Left renal cortex interstitium (tissue), 4 donors: ENCODE measurements around the gene BEX1. TPM values are rescaled to one million over a fixed set of nuclear protein-coding genes. Genes with fewer than 3 reads are reported as not detected.
"Not testable (repeated sequence)": the region's sequence is repeated elsewhere in the genome, so short reads cannot be mapped to it uniquely, and the experiment has no call there.

Experiments
- DNase-seq, 4 donors: peaks; one replicate each; pipeline ENCODE4 v3.0.0-alpha.2; 2013; ENCODE audit warnings: low read depth in 4 of 4, low spot score in 2 of 4, missing footprints in 1 of 4
- polyA plus RNA-seq, 4 donors: library from polyadenylated mRNA; unstranded; fragments of 120-200 nt; gene quantifications; one replicate each; pipeline ENCODE4 v1.2.1, GENCODE V29; 2013; ENCODE audit not compliant: insufficient read length in 4 of 4

The BEX1 gene
- 10 to 100 TPM; 49.2 to 77.6 (median 67.4) TPM for polyA plus RNA-seq

DNA sequence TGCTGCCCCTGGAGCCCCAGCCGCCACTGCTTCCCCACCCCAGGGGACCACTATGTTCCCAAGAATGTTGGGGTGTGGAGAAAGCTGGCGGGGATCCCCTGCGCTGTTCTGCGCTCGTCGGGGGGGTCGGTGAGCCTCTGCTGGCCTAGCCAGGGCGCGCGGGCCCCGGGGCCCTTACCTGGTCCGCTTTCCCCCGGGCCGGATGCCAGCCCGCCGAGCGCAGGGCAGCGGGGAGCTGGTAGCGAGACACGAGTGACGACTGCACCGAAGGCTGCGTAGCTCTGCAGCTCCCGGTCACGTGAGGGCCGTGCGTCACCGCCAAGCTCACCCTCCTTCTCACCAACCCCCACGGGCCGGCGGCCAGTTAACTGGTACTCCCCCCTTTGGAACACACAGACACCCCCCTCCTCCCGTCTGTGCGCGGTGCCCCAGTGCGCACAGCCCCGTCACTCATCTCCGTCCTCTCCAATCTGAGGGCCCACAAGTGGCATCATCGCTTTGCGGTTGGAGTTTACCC lies at the start of gene BEX1:
TSS of gene BEX1 (minus strand) at position 254 of the 517 bp plus-strand sequence. CDS start 897 bp downstream, outside the sequence.
- DNase-seq = peak in 3 of 4 donors; percentile 20 to 28 (median 27)

DNA sequence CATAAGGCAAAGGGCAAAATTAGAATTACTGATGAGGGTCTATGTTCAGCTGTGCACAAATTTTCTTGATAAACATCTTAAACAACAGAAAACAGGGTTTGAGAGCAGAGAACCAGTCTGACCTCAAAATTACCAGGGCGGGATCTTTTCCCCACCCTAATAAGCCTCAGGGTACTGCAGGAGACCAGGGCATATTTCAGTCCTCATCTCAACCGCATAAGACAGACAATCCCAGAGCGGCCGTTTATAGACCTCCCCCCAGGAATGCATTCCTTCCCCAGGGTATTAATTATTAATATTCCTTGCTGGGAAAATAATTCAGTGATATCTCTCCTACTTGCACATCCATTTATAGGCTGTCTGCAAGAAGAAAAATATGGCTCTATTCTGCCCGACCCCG lies 45.5 kb upstream of the BEX1 start:
- DNase-seq = not testable (repeated sequence)

DNA sequence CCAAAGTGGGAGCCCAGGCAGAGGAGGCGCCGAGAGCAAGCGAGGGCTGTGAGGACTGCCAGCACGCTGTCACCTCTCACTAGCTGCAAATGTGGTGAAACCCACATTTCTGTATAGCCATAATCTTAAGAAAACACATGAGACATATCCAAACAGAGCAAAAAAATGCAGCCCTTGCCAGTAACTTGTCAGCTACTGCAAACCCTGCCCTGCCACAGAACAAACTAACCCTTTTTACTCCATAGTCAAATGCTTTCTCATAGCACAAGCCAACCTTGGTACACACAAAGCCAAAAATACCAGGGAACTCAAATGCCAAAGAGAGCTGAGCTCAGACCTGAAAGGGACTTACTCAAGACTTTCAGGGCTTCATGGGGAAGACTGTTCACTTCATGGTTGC lies 43.9 kb upstream of the BEX1 start:
- no peak for DNase-seq

DNA sequence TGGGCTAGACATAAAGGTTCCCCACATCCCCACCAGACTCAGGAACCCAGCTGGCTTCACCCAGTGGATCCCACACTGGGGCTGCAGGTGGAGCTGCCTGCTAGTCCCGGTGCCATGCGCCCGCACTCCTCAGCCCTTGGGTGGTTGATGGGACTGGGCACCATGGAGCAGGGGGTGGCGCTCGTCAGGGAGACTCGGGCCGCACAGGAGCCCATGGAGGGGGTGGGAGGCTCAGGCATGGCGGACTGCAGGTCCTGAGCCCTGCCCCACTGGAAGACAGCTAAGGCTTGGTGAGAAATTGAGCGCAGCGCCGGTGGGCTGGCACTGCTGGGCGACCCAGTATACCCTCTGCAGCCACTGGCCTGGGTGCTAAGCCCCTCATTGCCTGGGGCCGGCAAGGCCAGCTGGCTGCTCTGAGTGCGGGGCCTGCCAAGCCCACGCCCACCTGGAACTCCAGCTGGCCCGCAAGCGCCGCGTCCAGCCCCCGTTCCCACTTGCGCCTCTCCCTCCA lies 43.3 kb upstream of the BEX1 start:
- not testable (repeated sequence) for DNase-seq

DNA sequence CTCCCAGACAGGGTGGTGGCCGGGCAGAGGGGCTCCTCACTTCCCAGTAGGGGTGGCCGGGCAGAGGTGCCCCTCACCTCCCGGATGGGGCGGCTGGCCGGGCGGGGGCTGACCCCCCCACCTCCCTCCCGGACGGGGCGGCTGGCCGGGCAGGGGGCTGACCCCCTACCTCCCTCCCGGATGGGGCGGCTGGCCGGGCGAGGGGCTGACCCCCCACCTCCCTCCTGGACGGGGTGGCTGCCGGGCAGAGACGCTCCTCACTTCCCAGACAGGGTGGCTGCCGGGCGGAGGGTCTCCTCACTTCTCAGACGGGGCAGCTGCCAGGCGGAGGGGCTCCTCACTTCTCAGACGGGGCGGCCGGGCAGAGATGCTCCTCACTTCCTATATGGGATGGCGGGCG lies 40.4 kb upstream of the BEX1 start:
- DNase-seq = not testable (repeated sequence)

DNA sequence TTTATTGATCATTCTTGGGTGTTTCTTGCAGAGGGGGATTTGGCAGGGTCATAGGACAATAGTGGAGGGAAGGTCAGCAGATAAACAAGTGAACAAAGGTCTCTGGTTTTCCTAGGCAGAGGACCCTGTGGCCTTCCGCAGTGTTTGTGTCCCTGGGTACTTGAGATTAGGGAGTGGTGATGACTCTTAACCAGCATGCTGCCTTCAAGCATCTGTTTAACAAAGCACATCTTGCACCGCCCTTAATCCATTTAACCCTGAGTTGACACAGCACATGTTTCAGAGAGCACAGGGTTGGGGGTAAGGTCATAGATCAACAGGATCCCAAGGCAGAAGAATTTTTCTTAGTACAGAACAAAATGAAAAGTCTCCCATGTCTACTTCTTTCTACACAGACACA lies 39.9 kb upstream of the BEX1 start:
- DNase-seq = not testable (repeated sequence)

DNA sequence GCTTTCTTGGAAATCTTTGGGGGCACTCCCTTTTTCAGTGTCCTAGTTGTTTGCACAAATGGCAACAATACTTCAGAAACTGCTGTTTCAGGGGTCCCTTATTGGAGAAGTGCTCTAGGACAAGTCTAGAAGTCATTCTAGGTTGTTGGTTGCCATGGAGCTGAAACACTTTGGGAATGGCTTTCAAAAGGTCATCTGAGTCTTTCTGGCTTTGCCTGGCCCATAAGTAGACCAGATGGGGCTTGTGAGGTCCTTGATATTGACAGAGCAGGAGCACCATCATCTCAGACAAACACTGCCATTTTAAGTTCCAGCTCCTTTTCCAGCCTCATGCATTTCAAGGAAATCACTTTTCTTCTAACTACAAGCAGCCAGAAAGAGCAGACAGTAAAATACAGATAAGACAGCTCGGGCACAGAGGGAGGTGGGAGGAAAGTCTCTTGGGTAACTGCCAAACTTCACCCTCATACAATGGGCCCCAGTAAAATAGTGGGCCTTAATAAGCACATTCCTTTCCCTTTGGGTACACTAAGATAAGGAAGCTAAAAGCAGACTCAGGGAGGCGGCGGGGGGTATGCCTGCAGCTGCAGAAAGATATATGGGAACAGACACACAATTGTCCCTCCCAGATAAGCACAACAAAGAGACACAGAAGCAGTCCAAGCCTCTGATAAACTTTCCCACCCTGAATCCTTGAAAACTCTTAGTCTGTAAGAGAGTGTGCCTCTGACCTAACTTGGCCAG lies 37.5 kb upstream of the BEX1 start:
- DNase-seq = no peak

DNA sequence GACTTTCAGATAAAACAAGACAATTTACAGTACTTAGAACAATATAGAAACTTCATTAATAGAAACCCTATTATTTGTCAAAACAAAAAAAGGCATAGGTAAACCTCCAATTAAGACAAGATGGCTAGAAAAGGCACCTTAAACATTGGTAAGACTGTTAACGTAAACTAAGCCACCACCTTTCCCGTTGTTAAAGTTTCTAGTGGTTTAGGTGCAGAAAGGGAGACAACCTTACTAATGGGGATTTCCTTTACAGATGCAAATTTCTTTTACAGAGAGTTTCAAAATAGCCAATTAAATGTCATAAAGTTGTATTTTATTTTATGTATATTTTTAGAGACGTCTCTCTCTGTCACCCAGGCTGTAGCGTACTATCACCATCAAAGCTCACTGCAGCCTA lies 36.5 kb upstream of the BEX1 start:
- DNase-seq = no peak

DNA sequence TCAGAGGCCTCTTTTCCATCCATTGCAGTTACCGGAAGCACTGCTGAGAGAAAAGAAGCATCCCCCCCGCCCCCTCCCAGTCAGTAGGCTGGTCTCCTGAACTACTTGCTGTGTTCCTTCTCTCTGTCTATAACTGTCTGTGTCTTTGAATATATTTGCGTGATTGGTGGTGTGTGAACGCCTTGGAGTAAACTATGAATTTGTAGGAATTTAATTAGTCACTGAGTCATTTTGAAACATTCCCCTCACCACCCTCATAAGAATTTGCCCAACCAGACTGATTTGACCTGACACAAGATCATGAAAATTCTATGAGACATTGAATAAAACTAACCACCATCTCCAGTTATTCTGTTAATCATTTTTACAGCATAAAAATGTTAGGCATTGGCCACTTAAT lies 35.7 kb upstream of the BEX1 start:
- DNase-seq = no peak

DNA sequence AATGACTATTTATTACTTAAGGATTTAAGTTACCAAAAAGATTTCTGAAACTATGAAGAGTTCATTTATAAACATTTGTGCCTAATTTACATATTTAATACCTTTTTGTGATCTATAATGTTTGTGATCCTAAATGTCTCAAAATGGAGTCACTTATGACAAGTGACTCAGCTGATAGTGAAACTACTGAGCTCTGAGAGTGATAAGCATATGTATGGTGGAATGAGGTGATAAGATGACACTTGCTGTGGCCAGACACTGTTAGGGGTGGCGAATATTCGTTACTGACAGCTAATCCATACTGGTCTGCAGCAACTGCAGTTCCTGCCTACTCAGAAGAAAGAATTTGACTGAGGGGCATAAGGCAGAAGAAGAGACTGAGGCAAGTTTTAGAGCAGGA lies 34.5 kb upstream of the BEX1 start:
- no peak for DNase-seq

DNA sequence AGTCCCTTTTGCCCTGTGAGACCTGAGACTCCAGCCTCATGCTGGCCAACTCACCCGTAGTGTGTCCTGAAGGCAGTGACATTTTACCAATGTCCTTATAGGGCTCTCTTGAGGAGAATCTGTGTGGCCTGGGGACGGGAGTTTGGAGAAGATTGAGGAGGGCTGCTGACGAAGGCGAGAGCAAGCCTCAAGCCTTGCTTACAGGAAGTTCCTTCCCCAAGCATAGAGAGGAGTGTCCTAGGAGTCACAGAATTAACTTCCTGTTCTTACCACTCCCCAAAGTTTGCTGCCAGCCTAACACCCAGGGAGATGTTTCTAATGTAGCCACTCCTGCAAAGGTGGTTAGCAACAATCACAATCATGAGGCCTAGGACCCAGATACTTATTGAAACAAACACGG lies 29.0 kb upstream of the BEX1 start, which contains the start of gene NXF3:
TSS of gene NXF3 (minus strand) at position 202 of the 400 bp plus-strand sequence. CDS start at position 82, 120 bp downstream.
- DNase-seq = no peak

DNA sequence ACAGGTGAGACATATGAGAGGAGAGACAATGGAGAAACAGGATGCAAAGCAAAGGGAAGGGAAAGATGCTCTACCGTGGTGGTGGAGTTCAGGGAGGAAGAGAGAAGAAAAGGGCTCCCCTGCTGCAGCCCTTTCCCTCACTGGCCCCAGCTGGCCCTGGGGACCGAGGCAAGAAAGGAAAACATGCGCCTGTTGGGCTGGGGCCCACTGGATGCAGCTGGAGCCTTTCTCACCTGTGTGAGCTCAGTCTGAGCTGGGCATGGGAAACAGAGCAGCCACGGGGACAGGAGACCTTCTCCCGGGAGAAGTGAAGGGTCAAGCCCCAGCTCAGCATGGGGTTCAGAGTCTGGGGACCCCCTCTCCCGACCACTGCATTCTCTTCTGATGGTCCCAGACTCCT lies 17.1 kb upstream of the BEX1 start:
- DNase-seq = no peak

DNA sequence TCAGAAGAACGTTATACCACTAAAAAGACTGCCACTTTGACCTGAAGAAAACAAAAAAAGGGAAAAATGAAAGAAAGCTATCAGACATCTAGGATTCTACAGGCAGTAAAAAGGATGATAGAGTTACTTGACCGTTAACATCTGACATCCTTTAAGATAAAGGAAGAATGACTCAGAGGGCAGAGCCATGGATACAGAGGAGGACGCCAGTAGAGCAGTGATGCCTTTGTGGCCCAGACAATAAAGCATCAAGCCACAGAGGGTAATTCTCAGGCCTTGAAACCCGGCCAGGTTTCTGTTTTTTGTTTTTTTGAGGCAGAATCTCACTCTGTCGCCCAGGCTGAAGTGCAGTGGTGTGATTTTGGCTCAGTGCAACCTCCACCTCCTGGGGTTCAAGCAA lies 9.5 kb upstream of the BEX1 start:
- DNase-seq = no peak

DNA sequence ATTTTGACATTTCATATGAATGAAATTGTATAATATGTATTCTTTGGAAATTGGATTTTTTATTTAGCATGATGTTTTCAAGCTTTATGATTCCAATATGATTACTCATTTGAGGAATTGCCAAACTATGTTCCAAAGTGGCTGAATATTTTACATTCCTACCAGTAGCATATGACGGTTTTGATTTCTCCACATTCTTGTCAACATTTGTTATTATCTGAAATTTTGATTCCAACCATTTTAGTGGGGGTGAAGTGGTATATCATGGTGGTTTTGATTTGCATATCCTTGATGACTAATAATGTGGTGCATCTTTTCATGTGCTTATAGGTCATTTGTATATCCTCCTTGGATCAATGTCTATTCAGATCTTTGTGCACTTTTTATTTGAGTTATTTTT lies 2.6 kb upstream of the BEX1 start:
- no peak for DNase-seq

DNA sequence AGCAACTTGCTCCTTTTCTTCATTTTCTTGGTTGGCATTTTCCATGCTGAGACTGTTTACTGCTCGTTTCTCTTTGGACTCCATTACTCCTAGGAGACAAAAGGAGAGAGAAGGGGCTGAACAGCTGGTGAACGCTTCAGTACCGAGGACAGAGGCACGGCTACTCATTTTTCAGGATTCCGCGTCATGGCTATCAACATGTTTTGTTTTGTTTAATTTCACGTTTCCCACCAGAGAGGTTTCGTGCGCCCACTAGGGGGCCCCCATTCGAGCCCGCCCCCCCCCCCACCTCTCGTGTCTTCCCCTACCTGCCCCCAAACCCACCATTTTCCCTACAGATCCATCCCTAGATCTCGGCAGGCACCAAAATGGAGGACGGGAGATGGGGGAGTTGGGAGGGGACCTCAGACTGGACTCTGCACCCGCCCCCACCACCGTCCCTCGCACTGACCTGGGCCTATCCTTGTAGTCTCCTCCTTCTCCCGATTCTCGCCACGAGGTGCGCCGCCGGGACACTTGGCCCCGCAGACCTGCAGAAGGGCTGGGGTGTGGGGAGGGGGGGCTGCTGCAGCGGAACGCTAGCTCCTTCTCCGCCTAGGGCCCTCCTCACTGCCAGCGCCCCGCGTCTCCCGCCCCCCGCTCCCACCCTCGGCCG lies 653 bp downstream of the BEX1 start:
- DNase-seq = peak in 3 of 4 donors; percentile 13 to 40 (median 32)

DNA sequence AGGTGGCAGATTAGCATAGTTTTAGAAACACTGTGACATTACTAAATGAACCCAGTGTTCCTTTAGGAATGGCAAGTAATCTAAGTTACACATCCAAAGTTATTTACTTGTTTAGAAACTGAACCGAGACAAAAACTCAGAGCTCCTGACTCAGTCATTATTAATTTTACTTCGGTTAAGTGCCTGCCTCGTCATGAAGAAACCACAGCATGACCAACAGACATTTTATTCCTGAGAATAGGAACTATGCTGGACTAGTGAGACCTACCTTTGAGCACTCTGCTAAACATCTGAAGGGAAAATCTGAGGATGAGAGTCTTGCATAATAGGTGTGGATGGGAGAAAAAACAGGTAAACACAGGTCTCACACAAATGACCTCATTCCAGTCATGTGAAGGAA lies 2.5 kb downstream of the BEX1 start:
- no peak for DNase-seq

DNA sequence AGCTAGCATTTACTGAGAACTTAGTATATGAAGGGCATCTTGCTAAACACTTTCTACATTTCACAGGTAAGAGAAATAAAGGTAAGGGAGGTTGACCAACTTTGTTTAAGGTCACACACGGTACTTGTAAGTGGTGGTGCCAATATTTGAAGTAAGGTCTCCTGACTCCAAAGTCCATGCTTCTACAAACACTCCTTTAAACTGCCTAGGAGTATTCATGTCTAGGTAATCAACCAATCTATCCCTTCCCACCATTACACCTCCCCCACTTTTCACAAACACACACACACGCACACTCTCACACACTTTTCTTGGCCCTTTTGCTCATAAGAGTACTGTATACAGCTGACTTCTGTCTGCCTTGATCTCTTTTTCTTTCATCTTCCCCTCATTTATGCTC lies 7.1 kb downstream of the BEX1 start:
- DNase-seq = no peak

DNA sequence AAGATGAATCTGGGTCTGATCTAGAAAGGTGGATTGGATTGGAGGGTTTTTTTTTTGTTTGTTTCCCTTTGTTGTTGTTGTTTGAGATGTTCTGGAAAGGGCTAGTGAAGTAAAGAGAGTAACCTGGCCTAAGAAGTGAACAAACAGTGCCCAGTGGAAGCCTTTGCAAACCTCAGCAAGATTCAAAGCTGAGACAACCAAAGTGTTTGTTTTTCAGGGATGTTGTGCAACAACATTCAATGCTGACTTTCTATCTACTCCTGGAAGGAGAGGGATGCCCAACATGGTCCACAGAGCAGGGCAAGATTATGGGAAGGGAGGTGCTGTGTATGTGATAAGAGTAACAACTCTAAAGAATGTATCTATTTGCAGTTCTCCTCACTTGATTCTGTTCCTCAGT lies 11.3 kb downstream of the BEX1 start:
- no peak for DNase-seq

DNA sequence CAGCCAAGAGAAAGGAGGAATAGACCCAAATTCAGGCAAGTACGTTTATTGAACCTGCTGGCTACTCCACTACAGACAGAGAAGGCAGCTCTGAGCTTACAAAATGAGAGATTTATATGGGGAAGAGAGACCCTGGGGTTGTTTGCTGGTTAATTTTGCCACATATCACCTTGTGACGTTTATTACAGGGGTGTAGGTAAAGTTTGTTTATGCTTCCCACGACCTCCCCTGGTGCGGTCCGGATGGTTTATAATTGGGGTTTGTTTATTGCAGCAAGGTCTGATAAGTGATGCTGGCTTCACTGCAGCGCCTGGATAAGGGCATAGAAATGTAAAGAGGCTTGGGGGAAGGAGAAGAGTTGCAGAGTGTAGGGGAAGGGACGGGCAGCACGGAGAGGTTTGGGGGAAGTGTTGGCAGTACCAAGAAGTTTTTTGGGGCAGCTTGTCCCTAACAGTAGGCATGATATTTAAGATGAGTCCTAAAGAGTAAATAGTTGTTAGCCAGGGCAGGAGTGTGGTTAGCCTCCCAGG lies 12.6 kb downstream of the BEX1 start:
- DNase-seq = no peak

DNA sequence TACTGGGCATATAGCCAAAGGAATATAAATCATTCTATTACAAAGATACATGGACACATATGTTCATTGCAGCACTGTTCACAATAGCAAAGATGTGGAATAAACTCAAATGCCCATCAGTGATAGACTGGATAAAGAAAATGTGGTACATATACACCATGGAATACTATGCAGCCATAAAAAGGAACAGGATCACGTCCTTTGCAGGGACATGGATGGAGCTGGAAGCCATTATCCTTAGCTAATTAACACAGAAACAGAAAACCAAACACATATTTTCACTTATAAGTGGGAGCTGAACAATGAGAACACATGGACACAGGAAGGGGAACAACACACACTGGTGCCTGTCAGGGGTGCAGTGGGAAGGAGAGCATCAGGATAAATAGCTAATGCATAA lies 30.6 kb downstream of the BEX1 start:
- not testable (repeated sequence) for DNase-seq

DNA sequence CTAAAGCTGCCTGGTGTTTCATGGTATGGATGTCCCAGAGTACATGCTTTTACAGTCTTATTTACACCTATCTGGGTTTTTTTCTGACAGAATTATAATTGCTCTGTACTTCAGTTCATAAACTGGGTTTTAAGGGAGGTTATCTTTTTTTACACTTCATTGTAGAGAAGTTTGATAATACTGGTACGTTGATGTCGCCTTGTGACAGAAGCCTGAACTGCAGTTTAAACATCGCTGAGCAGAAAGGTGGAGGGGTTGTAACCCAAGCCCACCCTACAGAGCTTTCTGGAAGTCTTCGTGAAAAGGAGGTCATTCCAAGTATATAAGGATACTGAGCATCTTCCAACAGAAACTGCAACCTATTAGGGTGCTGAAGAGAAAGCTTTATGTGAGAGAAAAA lies 46.4 kb downstream of the BEX1 start:
- no peak for DNase-seq
